SJCRH30 (cell line): ENCODE data around the gene MEGF8. TPM values are rescaled to one million over a fixed set of nuclear protein-coding genes. Genes with fewer than 3 reads are reported as not detected.

Experiments
- DNase-seq, 2 experiments: peaks; one replicate each; pipeline ENCODE4 v3.0.0-alpha.2; 2015 to 2020
- H3K27ac ChIP-seq: fragments of 250-450 bp; sonication (Bioruptor Pico); 2 replicates; pipeline ENCODE4 v1.5.1; 2020; ENCODE audit warnings: mild to moderate bottlenecking, moderate library complexity
- H3K27me3 ChIP-seq: fragments of 250-450 bp; sonication (Bioruptor Pico); 2 replicates; pipeline ENCODE4 v1.5.1; 2020; ENCODE audit warnings: mild to moderate bottlenecking, moderate library complexity
- H3K36me3 ChIP-seq: fragments of 250-450 bp; sonication (Bioruptor Pico); 2 replicates; pipeline ENCODE4 v1.5.1; 2020; ENCODE audit warnings: mild to moderate bottlenecking, moderate library complexity
- H3K4me1 ChIP-seq: fragments of 250-450 bp; sonication (Bioruptor Pico); 2 replicates; pipeline ENCODE4 v1.5.1; 2020; ENCODE audit warnings: mild to moderate bottlenecking, moderate library complexity
- H3K4me3 ChIP-seq: fragments of 250-450 bp; sonication (Bioruptor Pico); 2 replicates; pipeline ENCODE4 v1.5.1; 2020; ENCODE audit warnings: mild to moderate bottlenecking, moderate library complexity
- H3K9me3 ChIP-seq: fragments of 250-450 bp; sonication (Bioruptor Pico); replicated peaks from 2 replicates; pipeline ENCODE4 v1.5.1; 2020; ENCODE audit warnings: mild to moderate bottlenecking, moderate library complexity
- total RNA-seq: library from RNA; depleted of rRNA; stranded (reverse); fragments of >200 nt; shearing (Covaris generic); gene quantifications from 2 replicates; pipeline ENCODE4 v1.2.3, GENCODE V29; 2014

Gene MEGF8
- total RNA-seq, 1 experiment from 2014 or later = 19.9 TPM

GRCh38 chr19:42291435-42291810 lies 34.0 kb upstream of the MEGF8 start:
- Histone ChIP-seq H3K4me1 (no peaks in the 10 kb centered on the region), H3K27ac (no peak overlapping the region), H3K9me3 (no peaks in the 10 kb centered on the region), H3K36me3 (peaks cover 51% of the 10 kb centered on the region), H3K27me3 (no peaks in the 10 kb centered on the region), H3K4me3 (no peak overlapping the region)
- no peak for DNase-seq

GRCh38 chr19:42292042-42292960 lies 33.1 kb upstream of the MEGF8 start:
- Histone ChIP-seq H3K27ac (no peak overlapping the region), H3K27me3 (no peaks in the 10 kb centered on the region), H3K4me3 (no peak overlapping the region), H3K9me3 (no peaks in the 10 kb centered on the region), H3K36me3 (peaks cover 46% of the 10 kb centered on the region), H3K4me1 (no peaks in the 10 kb centered on the region)
- DNase-seq = no peak

- Histone ChIP-seq H3K4me3 (no peak overlapping the region), H3K36me3 (peaks cover 40% of the 10 kb centered on the region), H3K9me3 (no peaks in the 10 kb centered on the region), H3K4me1 (no peaks in the 10 kb centered on the region), H3K27me3 (no peaks in the 10 kb centered on the region), H3K27ac (no peak overlapping the region)
- DNase-seq = no peak
Observed at GRCh38 chr19:42292963-42293362, 32.5 kb upstream of the MEGF8 start.

GRCh38 chr19:42293540-42293939 lies 31.9 kb upstream of the MEGF8 start:
- H3K9me3 ChIP-seq = no peaks in the 10 kb centered on the region
- no peak overlapping the region for H3K27ac ChIP-seq
- H3K4me1 ChIP-seq = no peaks in the 10 kb centered on the region
- H3K4me3 ChIP-seq = no peak overlapping the region
- no peak for DNase-seq
- no peaks in the 10 kb centered on the region for H3K27me3 ChIP-seq
- H3K36me3 ChIP-seq = peaks cover 38% of the 10 kb centered on the region

- no peak for DNase-seq
- H3K36me3 ChIP-seq = peaks cover 38% of the 10 kb centered on the region
- no peaks in the 10 kb centered on the region for H3K27me3 ChIP-seq
- H3K4me3 ChIP-seq = no peak overlapping the region
- H3K27ac ChIP-seq = no peak overlapping the region
- no peaks in the 10 kb centered on the region for H3K9me3 ChIP-seq
- H3K4me1 ChIP-seq = no peaks in the 10 kb centered on the region
Observed at GRCh38 chr19:42293948-42294347, 31.5 kb upstream of the MEGF8 start.

- H3K36me3 ChIP-seq = peaks cover 34% of the 10 kb centered on the region
- H3K27me3 ChIP-seq = no peaks in the 10 kb centered on the region
- H3K27ac ChIP-seq = no peak overlapping the region
- DNase-seq = no peak
- no peaks in the 10 kb centered on the region for H3K4me1 ChIP-seq
- no peak overlapping the region for H3K4me3 ChIP-seq
- no peaks in the 10 kb centered on the region for H3K9me3 ChIP-seq
Observed at GRCh38 chr19:42294471-42295137, 30.8 kb upstream of the MEGF8 start.

GRCh38 chr19:42295342-42295741 lies 30.1 kb upstream of the MEGF8 start:
- no peak overlapping the region for H3K4me3 ChIP-seq
- H3K27ac ChIP-seq = no peak overlapping the region
- no peak for DNase-seq
- H3K36me3 ChIP-seq = peaks cover 32% of the 10 kb centered on the region
- no peaks in the 10 kb centered on the region for H3K27me3 ChIP-seq
- H3K9me3 ChIP-seq = no peaks in the 10 kb centered on the region
- H3K4me1 ChIP-seq = no peaks in the 10 kb centered on the region

GRCh38 chr19:42295831-42296525 lies 29.5 kb upstream of the MEGF8 start:
- DNase-seq = peak; percentile 73 to 82
- no peaks in the 10 kb centered on the region for H3K27me3 ChIP-seq
- H3K9me3 ChIP-seq = no peaks in the 10 kb centered on the region
- no peaks in the 10 kb centered on the region for H3K4me1 ChIP-seq
- no peak overlapping the region for H3K4me3 ChIP-seq
- H3K36me3 ChIP-seq = peaks cover 26% of the 10 kb centered on the region
- H3K27ac ChIP-seq = no peak overlapping the region

GRCh38 chr19:42297039-42297438 lies 28.4 kb upstream of the MEGF8 start:
- no peaks in the 10 kb centered on the region for H3K4me1 ChIP-seq
- no peak overlapping the region for H3K27ac ChIP-seq
- peaks cover 17% of the 10 kb centered on the region; the same call in 1 of the 2 replicates for H3K36me3 ChIP-seq
- no peak overlapping the region for H3K4me3 ChIP-seq
- DNase-seq = no peak
- H3K27me3 ChIP-seq = no peaks in the 10 kb centered on the region
- H3K9me3 ChIP-seq = no peaks in the 10 kb centered on the region

GRCh38 chr19:42301646-42302203 lies 23.7 kb upstream of the MEGF8 start, which contains the start of gene PRR19:
Gene PRR19 (plus strand): TSS chr19:42302132. CDS start chr19:42309585, 7,453 bp downstream.
- Histone ChIP-seq H3K36me3 (no peaks in the 10 kb centered on the region), H3K4me1 (peaks cover 7% of the 10 kb centered on the region), H3K27me3 (no peaks in the 10 kb centered on the region), H3K4me3 (peak within 1 kb of the TSS; percentile 82), H3K9me3 (no peaks in the 10 kb centered on the region), H3K27ac (peak within 1 kb of the TSS; percentile 47)
- no peak for DNase-seq

- H3K4me1 ChIP-seq = peaks cover 7% of the 10 kb centered on the region
- no peak for DNase-seq
- H3K27ac ChIP-seq = peak overlapping the region; percentile 47; the same call in 1 of the 2 replicates
- H3K9me3 ChIP-seq = no peaks in the 10 kb centered on the region
- no peaks in the 10 kb centered on the region for H3K36me3 ChIP-seq
- peak overlapping the region; percentile 82 for H3K4me3 ChIP-seq
- no peaks in the 10 kb centered on the region for H3K27me3 ChIP-seq
Observed at GRCh38 chr19:42303101-42303464, 22.4 kb upstream of the MEGF8 start.

- peaks cover 7% of the 10 kb centered on the region for H3K4me1 ChIP-seq
- H3K9me3 ChIP-seq = no peaks in the 10 kb centered on the region
- no peak overlapping the region for H3K27ac ChIP-seq
- H3K4me3 ChIP-seq = no peak overlapping the region
- no peaks in the 10 kb centered on the region for H3K27me3 ChIP-seq
- no peak for DNase-seq
- no peaks in the 10 kb centered on the region for H3K36me3 ChIP-seq
Observed at GRCh38 chr19:42303876-42304275, 21.6 kb upstream of the MEGF8 start.

- no peaks in the 10 kb centered on the region for H3K27me3 ChIP-seq
- peak; percentile 66 to 77 for DNase-seq
- H3K4me1 ChIP-seq = peaks cover 7% of the 10 kb centered on the region
- H3K27ac ChIP-seq = no peak overlapping the region
- no peak overlapping the region for H3K4me3 ChIP-seq
- H3K36me3 ChIP-seq = no peaks in the 10 kb centered on the region
- H3K9me3 ChIP-seq = no peaks in the 10 kb centered on the region
Observed at GRCh38 chr19:42306646-42307045, 18.8 kb upstream of the MEGF8 start.

GRCh38 chr19:42309686-42310085 lies 15.7 kb upstream of the MEGF8 start:
- Histone ChIP-seq H3K4me1 (no peaks in the 10 kb centered on the region), H3K27ac (no peak overlapping the region)

More at GRCh38 chr19:42309686-42310085, 15.7 kb upstream of the MEGF8 start:
- DNase-seq = no peak
- Histone ChIP-seq H3K9me3 (no peaks in the 10 kb centered on the region), H3K27me3 (peaks cover 11% of the 10 kb centered on the region; the same call in 1 of the 2 replicates), H3K36me3 (no peaks in the 10 kb centered on the region), H3K4me3 (no peak overlapping the region)
